ENCODE data around the gene NFKB2.

NFKB2 gene

DNA sequence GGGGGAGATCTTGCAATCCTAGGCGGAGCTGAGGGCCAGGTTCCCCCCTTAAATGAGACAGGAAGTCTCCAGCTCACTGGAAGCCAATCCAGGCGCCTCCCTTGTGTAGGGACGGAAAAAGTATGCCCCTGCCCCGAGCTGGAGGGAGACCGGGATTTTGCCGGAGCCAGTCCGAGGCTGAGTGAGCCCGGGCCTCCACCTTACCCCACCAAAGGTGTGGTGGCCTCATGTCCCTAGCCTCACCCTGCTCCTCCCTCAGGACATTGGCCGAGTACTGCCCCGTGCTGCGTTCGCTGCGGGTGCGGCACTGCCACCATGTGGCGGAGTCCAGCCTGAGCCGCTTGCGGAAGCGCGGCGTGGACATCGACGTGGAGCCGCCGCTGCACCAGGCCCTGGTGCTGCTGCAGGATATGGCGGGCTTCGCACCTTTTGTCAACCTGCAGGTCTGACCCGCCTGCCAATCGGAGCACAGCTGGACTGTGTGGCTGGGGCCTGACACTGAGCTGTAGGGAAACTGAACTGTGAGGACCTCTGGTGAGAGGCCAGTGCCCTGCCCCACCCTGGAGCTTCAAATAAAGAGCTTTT, 27.1 kb downstream of the NFKB2 start:
- DNase-seq (ENCODE audit: low spot score) = peak; percentile 88

DNA sequence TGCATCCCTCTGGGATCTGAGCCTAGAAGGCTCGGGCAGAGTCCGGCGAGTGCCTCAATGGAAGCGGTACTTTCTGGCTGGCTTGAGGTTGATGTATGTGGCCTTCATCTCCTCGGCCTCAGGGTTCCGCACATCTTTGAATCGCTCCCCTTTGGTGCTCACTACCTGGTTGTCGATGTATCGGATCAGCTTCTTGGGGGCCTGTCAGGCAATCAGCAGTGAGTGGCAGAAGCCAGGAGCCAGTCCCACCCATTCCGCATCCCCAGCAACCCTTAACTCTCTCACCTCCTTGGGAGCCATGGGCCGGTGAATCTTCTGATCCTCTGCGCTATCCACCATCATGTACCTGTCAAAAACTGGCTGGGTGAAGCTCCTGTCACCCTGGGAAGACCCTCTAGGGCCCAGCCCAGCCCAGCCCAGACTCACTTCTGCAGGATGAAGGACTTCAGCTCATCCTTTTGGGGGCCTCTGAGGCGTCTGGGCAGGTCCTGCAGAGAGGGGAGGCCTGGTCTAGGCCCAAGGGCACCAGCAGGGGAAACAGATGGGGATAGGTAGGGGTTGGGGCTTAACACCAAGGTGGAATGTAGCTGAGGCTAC, 28.0 kb downstream of the NFKB2 start:
- no peak for DNase-seq (ENCODE audit: low spot score)

DNA sequence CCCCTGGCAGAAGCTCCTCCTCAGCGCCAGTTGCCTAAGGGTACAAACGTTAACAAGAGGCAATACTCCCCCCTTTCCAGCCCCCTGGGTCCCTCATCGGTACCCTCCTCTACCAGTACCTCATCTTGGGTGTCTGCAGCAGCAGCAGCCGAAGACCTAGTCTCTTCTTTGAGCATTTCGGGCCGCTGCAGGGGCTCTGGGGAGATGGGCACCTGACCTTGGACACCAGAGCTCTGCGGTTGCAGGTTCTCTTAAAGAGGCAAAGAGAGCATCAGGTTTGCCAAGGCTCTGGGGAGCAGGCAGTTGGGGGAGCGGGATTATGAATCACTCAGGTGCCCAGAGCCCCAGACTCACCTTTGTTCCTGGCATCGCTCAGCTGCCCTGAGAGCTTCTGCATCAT, 28.6 kb downstream of the NFKB2 start:
- no peak for DNase-seq (ENCODE audit: low spot score)

DNA sequence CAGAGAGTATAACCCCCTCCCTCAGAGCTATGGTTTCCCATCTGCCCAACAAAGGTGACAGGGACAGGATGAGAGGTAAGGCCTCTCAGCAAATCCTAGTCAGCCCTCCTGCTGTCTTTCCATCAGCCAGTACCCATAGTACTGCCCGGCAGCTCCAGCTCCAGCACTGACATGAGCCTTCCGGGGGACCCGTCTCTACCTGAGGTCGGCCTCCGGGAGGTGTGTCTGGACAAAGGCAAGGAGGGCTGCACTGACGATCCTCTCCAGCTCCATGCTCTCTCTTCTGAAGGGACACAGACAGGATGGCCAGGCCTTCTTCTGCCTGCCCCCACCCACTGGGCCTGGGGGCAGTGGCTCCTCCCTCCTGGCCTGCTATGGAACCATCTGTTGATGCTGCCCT, 29.4 kb downstream of the NFKB2 start:
- DNase-seq (ENCODE audit: low spot score) = no peak

DNA sequence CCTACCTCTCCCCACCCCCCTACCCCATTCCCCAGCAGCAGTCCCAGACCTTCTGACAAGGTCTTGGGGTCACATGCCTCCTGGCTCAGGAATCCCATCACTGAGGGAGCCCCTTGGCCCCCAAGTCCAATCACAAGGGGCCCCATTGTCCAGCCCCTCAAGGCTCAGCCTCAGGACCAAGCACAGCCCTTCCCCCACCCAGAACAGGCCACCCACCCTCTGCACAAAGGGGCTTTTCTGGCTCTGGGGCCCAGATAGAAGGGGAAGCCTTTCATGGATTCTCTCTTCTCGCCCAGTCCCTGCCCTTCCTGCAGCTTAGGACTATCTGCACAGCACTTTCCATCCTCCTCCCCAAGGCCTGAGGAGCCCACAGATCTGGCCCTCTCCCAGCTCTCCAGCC, 29.9 kb downstream of the NFKB2 start:
- DNase-seq (ENCODE audit: low spot score) = no peak

DNA sequence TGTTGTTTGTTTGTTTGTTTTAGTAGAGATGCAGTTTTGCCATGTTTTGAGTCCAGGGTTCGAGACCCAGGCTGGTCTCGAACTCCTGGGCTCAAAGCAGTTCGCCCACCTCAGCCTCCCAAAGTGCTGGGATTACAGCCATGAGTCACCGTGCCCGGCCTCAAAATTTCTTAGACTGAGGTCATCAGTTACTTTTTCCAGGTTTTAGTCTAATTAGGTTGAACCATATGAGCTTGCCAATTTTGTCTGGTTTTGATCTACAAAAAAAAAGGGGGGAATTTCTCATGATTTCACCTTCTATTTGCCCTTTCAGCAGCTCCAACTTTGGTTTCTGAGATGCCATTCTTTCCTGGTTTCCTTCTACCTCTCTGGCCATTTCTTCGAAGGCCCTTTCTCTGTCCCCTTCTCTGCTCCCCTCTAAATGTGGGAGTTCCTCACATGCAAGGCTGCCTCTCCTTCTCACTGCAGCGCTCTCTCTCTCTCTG, 31.3 kb downstream of the NFKB2 start:
- no peak for DNase-seq (ENCODE audit: low spot score)

DNA sequence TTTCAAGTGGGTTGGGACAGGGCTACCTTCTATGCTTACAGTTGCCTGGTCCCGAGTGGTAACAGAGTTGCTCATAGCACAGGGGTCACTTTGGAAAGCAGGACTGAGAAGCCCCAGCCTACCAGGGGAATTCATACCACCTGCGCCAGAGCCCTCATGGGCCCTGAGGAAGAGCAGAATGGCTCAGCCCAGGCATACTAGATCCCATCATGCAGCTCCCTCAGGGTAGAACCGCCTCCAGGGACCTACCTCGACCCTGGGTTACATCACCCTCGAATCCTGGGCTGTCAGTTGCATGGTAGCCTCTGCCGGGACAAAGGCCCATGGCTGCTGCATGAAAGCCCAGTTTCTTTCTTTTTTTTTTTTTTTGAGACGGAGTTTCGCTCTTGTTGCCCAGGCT, 34.0 kb downstream of the NFKB2 start:
- no peak for DNase-seq (ENCODE audit: low spot score)

DNA sequence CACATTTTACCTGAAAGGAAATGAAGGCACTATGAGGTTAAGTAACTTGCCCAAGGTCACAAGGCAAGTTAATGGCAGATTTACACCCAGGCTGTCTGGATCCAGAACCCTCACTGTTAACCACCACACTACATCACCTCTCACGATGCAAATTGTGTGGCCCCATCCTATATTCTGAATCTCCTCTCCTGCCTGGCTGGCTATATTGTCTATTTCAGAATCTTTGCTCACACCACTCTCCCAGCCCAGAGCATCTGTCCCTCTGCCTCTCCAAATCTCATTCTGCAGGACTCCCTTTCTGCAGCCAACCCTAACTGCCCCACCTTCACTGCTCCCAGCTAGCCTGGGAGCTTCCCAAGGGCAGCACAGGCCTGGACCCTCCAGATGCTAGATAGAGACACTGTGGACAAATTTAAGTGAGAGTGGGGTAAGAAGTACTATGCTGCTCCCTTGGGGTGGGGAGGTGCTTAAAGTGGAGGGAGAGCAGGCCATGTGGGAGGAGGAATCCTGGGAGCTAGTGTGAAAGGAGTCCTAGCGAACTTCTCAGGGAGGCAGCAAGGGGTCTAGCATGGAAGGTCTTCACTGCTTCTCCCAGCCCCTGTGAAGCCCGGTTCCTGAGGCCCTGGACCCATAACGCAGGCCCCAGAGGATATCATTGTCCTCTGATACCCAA, 36.1 kb downstream of the NFKB2 start:
- DNase-seq (ENCODE audit: low spot score) = peak; percentile 46

DNA sequence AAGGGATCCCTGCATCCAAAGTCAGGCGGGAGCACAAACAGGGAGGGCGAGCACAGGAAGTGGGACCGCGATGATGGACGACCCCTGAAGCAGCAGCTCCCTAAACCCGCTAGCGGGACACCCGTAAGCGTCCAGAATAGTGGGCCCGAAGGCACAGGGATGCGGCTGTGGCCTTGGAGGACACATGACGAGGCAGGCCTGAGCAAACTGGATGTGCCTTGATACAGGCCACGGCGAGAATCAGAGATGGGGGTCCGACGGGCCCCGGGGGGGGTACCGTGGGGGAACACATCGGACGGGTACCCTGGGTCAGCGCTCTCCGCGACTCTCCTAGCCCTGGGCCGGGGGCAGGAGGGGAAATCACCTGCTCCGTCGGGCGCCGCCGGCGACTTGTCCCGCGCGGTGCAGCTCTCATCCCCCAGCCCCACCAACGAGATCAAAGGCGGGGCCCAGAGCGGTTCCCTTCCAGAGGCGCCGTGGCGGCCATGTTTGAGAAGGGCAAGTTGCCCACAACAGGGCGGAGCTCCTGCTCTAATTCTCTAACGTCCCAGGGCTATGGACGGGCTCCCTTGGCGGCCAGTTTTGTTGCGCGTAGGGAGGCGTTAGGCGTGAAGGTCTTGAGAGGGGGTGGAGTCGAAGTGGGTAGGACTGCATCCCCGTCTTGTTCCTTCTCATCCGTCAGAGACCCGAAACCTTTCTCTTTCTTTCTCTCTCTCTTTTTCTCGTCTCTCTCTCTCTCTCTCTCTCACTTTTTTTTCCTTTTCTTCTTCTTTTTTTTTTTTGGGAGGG, 36.9 kb downstream of the NFKB2 start, which contains the start of gene CUEDC2:
Gene CUEDC2, minus strand, starts transcription at position 413 of the 789 bp plus-strand sequence. CDS start 7,386 bp downstream, outside the sequence.
- DNase-seq (ENCODE audit: low spot score) = peak; percentile 94

DNA sequence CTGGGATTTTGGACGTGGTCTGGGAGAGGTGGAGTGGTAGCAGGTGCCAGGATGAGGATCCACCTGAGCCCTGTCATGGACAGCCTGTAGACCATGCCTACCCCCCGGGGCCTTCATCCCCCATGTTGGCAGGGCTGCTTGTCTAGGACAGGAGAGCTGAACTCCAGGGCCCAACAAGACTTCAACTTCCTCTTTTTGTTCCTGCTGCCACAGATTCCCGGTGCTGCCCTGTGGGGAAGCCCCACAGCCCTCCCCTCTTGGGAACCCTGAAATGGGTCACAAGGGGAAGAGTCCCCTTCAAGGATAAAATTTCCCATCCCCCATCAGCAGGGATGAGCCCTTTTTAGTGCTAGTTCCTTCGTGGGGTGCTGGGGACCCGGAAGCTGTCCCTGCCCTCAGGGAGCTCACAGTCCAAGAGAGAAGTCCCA, 38.1 kb downstream of the NFKB2 start:
- no peak for DNase-seq (ENCODE audit: low spot score)

DNA sequence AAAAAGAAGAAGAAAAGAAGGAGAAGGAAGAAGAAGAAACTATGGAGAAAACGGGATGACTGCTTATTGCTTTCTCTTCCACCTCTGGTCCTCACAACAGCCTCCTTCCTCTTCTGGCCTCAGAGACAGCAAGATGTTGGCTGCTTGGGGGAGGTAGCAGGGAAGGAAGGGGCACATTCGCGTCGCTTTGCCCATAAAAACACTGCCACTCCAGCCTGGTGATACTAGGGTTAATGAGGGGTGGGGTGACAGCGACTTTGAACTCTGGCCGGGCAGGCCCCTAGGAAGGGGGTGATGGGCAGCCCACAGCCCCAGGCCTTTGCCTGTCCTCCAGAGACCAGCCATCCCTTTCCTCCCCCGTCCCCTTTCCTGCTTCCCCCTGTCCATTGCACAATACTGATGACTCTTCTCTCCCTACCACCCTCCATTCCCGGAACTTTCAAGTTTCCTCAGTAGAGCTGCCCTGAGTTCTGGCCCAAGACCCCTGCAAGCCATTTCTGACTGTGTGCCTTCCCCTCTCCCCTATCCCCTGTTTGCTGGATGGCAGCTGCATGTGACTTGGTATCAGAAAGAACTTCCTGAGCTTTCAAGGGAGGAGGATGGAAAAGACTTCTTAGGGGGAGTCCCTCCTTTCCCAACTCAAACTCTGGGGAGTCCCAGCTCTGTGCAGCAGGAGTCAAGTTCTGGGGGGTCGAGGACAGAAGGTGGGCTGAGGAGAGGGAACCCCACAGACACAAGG, 39.1 kb downstream of the NFKB2 start:
- DNase-seq (ENCODE audit: low spot score) = no peak

DNA sequence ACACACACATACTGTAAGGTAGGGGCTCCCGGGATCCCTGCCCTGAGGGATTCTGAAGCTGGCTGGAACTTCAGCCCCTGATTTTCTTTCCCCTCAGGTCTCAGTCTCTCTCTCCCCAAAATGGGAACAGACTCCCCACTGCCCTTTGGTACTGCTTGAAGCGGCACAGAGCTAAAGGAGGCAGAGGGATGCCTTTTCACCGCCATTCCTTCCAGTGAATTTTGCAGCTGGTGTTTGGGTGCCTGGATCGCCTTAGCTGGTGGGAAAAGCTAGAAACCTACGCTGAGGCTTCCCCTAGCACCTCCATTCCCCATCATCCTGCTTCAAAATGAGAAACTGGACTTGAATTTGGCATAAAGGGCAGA, 39.6 kb downstream of the NFKB2 start:
- DNase-seq (ENCODE audit: low spot score) = no peak

DNA sequence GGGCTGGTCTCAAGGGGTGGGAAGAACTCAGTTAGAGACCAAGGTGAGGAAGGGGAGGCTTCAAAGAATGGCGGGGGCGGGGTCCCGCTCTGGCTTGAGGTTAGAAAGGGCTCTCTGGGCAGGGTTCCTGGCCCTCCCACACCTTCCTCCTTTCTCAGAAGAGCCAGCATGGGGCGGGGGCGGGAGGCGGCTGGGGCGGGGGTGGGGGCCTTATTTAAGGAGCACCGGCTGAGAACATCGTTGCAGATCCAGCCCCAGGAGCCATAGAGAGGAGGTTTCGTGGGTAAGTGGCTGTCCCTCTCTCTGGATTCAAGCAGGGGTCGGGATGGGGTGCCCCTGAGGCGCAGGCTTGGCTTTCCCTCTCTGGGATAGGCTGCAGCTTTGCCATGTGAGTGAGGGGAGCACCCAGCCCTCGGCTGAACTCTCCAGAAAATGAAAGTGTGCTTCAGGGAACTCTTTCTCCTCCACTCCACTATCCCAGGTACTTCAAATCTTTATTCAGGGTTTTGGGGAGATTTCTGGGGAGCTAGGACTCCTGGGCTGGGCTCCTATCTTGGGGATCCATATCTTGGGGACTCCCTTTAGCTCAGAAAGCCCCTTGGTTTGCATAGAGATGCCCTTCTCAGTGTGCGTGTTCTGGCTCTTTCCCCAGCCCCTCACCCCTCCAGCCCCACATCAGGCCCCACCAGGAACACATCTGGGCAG, 40.2 kb downstream of the NFKB2 start:
- no peak for DNase-seq (ENCODE audit: low spot score)

DNA sequence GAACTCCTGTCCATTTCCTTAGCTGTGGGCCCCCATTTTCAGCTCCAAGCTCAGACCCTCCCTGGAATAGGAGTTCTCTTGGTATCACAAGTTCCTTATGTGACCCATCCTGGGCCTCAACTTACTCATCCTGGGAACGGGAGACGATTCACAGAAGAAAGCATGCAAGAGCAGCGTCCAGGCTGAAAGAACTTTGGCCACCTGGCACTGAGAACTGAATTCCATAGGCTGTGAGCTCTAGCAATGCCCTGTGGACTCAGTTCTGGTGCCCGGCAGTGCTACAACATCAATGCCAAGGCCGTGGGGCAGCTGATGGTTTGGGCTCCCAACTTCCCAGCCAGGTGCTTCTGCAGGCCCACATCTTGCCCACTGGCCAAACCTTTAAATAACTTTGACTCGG, 40.8 kb downstream of the NFKB2 start:
- DNase-seq (ENCODE audit: low spot score) = no peak

DNA sequence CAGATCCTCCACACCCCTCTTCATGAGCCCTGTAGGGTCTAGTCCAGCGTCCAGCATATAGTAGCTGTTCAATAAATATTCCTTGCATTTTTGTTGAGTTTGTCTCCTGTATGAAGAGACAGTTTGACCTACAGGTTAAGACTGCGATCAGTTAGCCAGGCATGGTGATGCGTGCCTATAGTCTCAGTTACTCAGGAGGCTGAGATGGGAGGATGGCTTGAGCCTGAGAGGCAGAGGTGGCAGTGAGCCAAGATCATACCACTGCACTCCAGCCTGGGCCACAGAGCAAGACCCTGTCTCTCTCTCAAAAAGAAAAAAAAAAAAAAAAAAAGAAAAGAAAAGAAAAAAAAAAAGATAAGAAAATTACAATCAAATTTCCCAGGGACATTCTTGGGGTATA, 42.0 kb downstream of the NFKB2 start:
- DNase-seq (ENCODE audit: low spot score) = no peak

DNA sequence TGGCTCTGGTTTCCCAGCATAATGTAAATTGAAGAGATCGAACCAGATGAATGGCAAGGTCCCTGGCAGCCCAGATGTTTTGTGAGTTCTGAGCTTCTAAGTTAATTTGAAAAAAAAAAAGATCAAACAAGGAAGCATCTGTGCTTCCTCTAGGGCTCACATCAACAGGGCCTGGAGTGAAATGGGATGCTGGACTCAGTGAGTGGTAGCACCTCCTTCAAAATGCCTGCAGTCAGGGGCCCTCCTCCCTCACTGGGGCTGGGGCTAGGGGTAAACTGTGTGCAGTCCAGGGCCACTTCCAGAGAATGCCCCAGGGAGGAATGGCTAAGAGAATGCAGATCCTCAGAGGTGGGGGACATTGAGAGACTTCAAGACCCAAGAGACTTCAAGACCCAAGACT, 42.9 kb downstream of the NFKB2 start:
- DNase-seq (ENCODE audit: low spot score) = no peak

DNA sequence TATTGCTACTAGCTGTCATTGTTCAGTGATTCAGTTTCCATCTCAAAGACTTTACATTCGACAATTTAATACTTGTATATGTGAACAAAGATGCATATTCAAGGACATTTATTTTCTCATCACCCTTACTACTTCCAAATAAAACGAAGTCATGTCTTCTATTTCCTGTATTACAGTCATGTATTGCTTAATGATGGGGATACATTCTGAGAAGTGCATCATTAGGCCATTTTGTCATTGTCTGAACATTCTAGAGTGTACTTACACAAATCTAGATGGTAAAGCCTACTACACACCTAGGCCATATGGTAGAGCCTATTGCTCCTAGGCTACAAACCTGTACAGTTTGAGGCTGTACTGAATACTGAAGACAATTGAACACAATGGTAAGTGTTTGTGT, 49.3 kb downstream of the NFKB2 start:
- DNase-seq (ENCODE audit: low spot score) = no peak

DNA sequence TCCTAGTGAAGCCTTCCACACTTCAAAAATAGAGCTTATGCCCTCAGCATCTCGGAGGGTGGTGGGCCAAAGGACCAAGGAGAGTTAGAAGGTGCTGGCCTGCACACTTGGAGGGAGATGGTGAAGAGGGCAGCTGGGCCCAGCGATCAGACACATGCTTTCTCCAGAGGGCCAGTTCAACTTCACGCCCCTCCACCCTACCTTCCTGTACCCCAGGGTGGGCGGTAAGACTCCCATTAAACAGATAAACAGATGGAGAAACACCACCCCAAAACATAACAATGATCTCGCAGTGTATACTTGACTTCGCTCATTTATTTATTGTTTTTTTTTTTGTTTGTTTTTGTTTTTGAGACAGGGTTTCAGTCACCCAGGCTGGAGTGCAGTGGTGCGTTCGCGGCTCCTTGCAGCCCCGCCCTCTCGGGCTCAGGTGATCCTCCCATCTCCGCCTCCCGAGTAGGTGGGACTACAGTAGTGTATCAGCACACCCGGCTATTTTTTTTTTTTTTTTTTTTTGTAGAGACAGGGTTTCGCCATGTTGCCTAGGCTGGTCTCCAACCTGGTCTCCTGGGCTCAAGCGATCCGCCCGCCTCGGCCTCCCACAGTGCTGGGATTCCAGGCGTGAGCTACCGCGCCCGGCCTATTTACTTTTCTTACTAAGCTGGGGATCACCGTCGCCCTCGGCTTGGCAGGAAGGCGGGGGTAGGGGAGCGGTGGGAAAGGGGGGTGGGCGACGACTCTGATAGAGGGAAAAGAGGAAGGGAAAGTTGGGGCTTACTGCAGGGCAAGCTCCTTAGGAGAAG, 54.0 kb downstream of the NFKB2 start:
- DNase-seq (ENCODE audit: low spot score) = no peak

DNA sequence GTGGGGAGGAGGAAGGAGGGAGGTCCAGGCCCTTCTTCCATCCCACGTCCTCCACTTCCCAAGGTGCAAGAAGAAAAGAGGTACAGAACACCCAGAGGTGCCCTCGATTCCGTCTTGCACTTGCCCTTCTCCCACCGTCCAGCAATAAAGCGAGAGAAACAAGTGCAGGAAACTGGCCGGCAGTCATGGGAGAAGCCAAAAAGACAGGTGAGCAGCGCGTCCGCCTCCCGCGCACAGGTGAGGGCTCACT, 54.5 kb downstream of the NFKB2 start:
- no peak for DNase-seq (ENCODE audit: low spot score)

DNA sequence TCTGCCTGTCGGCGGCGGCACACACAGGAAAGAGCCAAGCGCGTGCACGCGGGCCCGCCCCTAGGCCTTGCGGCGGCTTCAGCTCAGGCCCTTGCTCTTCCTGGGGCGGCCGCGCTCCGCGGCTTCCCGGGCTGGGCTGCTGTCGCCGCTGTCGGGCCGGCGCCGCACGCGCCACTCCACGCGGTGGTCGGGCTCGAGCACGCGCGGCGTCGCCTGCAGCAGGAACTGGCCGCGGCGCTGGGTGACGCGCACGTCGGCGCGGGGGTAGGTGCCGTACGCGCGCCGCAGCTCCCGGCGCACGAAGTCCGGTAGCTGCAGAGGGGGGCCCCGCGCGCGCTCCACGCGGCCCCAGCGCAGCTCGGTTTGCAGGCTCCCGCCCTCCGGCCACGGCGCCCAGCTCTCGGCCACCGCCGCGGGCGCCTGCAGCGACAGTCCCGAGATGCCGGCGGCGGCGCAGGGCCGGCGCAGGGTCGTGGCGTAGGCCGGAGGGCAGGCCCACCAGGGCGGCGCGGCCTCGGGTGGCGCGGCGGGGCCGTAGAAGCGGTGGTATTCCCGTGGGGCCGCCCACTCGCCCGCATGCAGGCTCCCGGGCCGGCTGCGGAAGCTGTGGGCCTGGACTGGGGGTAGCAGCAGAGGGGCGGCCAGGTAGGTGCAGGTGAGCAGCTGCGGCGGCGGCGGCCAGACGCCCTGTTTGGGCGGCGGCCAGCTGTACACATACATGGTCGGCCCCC, 55.0 kb downstream of the NFKB2 start:
- DNase-seq (ENCODE audit: low spot score) = peak; percentile 91
